SK-N-MC (cell line): ENCODE measurements around the gene ST6GALNAC6.
A peak's percentile ranks its signal among the peaks of the same experiment; 100 is the strongest.

ENCODE experiments used
- EZH2 ChIP-seq: fragments of 200-600 bp; sonication (generic); IDR thresholded peaks from one replicate; pipeline ENCODE4 v1.6.1; 2017; ENCODE audit warnings: antibody characterized with exemption
- FOXP2 ChIP-seq: optimal IDR thresholded peaks from 2 replicates; pipeline ENCODE3; 2011; ENCODE audit warnings: mild to moderate bottlenecking, moderate library complexity; ENCODE audit not compliant: insufficient read depth; ENCODE audit errors: extremely low read length, control extremely low read depth
- POLR2AphosphoS5 ChIP-seq: IDR thresholded peaks from 2 replicates; pipeline ENCODE4 v1.6.1; 2012; ENCODE audit warnings: mild to moderate bottlenecking, low read depth, low read length, borderline replicate concordance

GRCh38 chr9:127937388-127938297 lies 38.2 kb upstream of the ST6GALNAC6 start, which contains the start of gene DPM2:
- TF ChIP-seq POLR2AphosphoS5 = peak; percentile 93
- no peak for TF ChIP-seq EZH2
- TF ChIP-seq FOXP2 = no peak
